Stimulated activated CD4-positive, alpha-beta T cell treated with anti-CD3 and anti-CD28 coated beads, TNF-alpha, amount 100 ng/mL, for 48 hours (primary cell): Measurements from ENCODE around the gene DPP10.

Experiments
- DNase-seq, 3 donors: peaks; one replicate each; pipeline ENCODE4 v3.0.0-alpha.2; 2020; ENCODE audit warnings: low read depth in 3 of 3

Gene DPP10

DNA sequence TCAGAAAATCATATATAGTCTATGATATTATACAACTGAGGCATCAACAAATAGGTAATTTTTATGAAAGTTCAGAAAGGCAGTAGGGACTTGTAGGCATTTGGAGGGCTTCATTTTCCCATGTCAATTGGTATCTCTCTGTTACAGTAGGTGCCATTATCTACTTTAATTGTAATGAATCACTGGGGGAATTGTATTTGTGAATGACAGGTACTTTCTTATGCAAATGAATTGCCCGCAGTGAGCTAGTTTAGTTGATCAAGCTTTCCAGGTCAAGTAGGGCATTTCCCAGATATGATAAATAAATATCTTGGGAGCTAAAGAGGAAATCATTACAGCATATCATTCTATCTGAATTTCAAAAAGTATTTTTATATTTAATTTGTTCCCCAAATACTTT is 1116.3 kb downstream of the DPP10 start:
- no peak for DNase-seq

DNA sequence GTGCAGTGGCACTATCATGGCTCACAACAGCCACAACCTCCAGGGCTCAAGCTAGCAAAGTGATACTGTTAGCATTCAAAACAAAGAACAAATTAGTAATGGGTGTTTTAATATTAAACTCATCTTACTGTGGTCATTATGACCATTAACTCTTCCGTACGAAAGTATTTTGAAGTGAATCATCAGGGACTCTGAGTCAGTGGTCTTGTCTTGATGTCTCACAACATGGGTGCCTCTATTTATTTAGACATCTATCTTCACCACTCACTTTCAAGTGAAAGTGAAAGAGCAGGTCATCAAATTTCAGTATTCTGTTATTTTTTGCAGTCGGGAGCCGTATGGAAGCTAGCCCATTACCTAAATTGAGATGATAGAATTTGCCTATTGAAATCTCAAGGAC is 1118.2 kb downstream of the DPP10 start:
- DNase-seq: no peak

- no peak for DNase-seq
These were observed 1126.2 kb downstream of the DPP10 start for GRCh38 chr2:115568643-115569042.

GRCh38 chr2:115569547-115569946 is 1127.1 kb downstream of the DPP10 start:
- no peak for DNase-seq

GRCh38 chr2:115572746-115573145 is 1130.3 kb downstream of the DPP10 start:
- DNase-seq: no peak

- no peak for DNase-seq
These were observed 1131.3 kb downstream of the DPP10 start for GRCh38 chr2:115573756-115574155.

GRCh38 chr2:115574667-115575066 is 1132.2 kb downstream of the DPP10 start:
- no peak for DNase-seq

DNA sequence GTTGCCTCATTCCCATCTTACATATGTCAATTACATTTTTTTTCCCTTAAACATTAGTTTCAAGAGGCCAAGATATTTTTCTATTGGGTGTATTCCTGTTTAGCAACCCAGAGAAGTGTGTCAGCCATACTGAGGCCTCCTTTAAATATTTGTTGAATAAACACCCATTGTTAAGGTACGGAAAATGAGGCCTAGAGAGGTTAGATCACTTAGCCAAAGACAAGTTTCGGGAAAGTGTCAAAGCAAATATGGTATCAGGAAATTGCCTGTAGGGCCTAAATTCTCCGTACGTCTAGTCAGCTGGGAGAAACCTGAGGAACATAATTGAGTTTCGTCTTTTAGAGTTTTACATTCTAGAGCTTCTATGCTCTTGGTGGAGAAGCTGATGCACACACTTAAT is 1138.3 kb downstream of the DPP10 start:
- no peak for DNase-seq

DNA sequence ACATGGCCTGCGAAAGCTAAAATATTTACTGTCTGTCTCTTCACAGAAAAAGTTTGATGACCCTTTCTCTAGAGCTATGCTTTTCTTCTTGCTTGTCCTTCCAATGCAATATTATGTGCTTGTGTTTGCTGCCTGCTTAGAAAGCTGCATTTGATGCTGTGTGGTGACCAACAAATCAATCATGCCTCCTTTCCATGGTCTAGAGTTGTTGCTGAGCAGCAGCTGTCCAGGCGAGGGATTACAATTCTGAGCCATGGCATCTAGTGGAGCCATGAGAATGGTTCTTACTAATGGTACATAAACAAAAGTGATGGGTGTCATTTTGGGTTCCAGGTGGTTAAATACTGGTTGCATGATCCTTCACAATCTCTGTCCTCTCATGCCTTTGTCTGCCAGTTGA is 1142.1 kb downstream of the DPP10 start:
- DNase-seq: no peak

DNA sequence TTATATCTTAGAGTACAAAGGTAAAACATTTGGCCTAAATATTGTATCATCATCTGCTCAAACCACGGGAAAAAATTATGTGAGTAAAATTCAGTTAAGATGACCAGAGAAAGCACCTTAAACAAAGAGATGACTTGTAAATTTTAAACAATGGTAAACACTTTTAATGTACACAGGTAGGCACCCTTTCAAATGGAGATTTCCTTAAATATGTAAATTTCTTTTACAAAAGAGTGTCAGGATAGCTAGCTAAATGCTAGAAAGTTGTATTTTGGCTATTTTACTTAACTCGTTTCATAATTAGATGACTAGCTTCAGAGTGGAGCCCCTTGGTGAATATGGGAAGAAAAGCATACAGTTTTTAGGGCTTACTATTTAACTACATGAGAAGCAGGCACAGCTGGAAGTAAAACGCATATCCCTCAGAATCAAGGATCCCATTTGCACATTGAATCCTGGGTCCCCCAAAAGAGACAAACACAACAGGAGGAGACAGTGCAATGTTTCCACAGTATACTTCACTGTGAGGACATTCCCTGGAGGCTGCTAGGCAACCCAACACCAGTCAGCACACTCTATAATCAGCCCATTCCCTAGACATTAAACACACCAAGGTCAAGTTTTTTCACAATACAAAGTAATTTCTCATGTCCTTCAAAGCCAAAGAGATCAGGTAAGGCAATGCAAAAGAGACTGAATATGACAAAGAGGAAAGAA is 1154.4 kb downstream of the DPP10 start:
- DNase-seq: no peak

GRCh38 chr2:115603285-115603684 is 1160.8 kb downstream of the DPP10 start:
- no peak for DNase-seq

DNA sequence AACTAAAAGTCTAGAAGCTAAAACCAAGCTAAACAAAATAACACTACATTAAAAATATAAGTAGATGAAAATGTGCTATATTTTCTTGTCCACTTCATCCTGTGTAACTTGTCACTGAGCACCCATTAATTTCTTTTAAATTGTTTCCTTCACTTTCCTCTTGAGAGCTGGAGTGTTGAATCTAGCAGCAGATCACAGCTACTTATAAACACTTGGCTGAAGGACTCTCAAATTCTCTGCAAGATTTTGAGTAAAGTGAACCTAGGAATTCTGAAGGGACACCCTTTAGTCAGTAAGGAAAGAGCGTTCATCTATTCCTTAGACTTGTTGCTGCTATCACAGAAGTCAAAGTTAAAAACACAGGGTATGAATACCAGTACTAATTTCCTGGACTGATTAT is 1163.9 kb downstream of the DPP10 start:
- no peak for DNase-seq

- no peak for DNase-seq
These were observed 1167.5 kb downstream of the DPP10 start for GRCh38 chr2:115609978-115610377.

GRCh38 chr2:115610888-115611287 is 1168.4 kb downstream of the DPP10 start:
- no peak for DNase-seq

GRCh38 chr2:115624332-115624731 is 1181.9 kb downstream of the DPP10 start:
- no peak for DNase-seq

DNA sequence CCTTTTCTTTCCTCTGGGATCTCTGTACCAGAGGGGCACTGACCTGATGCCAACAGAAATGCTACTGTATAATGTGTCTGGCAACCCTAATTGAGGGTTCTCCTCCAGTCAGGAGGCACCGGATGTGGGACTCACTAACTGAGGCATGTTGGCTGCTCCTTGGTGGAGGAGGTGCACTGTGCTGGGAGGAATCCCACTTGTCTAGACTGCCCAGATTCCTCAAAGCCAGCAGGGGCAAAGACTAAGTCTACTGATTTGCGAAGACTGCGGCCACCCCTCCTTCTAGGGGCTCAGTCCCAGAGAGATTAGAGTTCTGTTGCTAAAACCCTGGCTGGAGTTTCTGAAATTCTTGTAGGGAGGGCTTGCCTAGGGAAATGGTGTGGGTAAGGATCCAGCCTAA is 1192.1 kb downstream of the DPP10 start:
- no peak for DNase-seq

- no peak for DNase-seq
These were observed 1193.0 kb downstream of the DPP10 start for GRCh38 chr2:115635430-115635829.

- DNase-seq: no peak
These were observed 1207.3 kb downstream of the DPP10 start for GRCh38 chr2:115649731-115650130.

DNA sequence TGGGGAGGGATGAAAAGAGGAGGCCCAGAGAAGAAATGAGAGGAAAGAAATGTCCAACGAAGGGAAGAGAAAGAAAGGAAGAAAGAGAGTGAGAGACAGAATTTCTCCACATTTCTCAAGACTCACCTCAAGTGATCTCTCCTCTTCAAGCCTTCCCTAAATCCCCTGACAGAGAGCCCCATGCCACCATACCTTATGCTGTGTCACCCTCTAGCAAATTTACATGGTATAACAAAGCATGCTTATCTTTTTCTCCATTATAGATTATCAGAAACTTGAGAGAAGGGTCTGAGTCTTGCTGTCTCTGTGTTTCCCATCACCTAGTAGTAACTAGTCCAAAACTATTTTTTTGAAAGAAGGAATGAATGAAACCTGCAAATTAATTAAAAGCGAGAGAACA is 1208.4 kb downstream of the DPP10 start:
- DNase-seq: no peak

DNA sequence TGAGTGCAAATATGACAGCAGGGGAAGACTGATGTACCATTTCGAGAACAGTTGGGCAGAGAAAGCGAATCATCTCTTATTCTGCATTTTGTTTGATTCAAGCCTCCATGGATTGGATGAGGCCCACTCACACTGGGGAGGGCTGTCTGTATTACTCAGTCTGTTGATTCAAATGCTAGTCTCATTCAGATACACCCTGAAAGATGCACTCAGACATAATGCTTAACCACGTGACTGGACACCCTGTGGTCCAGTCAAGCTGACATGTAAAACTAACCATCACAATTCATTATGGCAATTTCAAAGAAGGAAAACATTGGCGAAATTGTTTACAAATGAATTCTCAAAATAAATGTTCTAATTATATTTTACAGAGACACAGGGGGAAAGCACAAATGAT is 1210.2 kb downstream of the DPP10 start:
- DNase-seq: no peak

DNA sequence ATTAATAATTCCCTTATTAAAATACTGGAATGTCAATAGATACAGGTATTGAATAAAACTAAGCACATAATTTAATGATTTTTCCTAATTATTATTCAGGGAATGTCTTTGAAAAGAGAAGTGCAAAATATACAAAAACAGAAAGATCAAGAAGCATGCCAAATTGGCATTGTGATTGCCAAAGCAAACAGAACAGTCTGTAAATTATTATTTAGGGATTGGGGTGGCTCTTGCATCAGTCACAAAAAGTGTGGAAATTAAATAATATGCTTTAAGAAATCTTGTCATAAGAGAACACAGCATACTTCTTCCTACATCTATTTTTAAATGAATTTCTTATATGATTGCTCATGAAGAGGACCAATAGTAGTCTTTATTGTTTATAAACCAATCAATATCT is 1211.9 kb downstream of the DPP10 start:
- DNase-seq: no peak

DNA sequence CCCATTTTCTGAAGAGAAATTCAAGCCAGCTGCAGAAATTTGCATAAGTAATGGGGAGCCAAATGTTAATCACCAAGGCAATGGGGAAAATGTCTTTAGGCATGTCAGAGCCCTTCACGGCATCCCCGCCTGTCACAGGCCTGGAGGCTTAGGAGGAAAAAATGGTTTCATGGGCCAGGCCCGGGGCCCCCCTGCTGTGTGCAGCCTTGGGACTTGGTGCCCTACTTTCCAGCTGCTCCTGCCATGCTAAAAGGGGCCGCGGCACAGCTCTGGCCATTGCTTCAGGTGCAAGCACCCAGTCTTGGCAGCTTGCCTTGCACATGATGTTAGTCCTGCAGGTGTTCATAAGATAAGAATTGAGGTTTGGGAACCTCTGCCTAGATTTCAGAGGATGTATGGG is 1235.7 kb downstream of the DPP10 start:
- no peak for DNase-seq

GRCh38 chr2:115684345-115684744 is 1241.9 kb downstream of the DPP10 start:
- DNase-seq: no peak

DNA sequence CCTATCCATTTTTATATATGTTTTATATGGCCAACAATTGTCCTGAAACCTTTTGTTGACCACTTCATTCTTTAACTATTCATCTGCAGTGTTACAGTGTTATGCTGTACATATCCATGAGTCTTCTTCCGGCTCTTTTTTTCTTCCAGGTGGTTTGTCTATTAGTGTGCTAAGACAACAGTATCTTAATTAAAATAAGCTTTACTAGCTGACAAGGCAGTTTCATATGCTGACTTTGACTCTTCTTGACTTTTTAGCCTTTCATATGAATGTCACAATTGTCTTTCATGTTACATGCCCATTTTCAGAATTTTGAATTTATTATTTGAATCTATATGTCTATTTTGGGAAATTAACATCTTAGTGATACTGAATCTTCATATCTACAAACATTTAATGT is 1249.0 kb downstream of the DPP10 start:
- no peak for DNase-seq
